GM15510 (cell line): ENCODE results near the gene TM4SF1.

Experiments used
- POLR2A ChIP-seq: IDR thresholded peaks from 3 replicates; pipeline ENCODE4 v1.6.1; 2011; ENCODE audit warnings: borderline replicate concordance; ENCODE audit not compliant: insufficient read length; ENCODE audit errors: extremely low read depth

The TM4SF1 gene

GRCh38 chr3:149321136-149321535 is 56.3 kb downstream of the TM4SF1 start:
- TF ChIP-seq POLR2A = no peak

DNA sequence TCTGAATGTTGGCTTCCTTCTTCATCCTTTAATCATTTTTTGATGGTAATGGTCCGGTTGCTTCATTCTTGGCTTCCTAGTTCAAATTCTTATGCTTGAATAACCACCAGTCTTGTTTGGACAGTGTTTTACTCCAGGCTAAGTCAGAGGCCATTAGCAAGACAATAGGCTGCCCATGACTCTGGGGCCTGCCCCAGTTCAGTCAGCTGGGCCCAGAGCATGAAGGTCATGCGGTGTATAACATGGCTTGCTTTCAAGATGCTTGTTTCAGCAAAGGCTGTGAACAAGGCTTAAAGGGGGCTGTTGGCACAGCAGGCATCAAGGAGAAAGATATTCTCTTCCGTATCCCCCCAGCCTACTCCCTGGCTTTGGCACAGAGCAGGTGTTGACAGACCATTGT is 57.7 kb downstream of the TM4SF1 start:
- TF ChIP-seq POLR2A = no peak
